HCT116 (cell line): ENCODE measurements around the gene SPTBN4.

Experiments
- CTCF ChIP-seq, 3 experiments: fragments of 200-600 bp in 1 of 3; sonication (generic) in 1 of 3; IDR thresholded peaks in 2 of 3; conservative IDR thresholded peaks in 1 of 3; 2 replicates each; pipeline ENCODE4 v1.5.1; 2012 to 2017; ENCODE audit warnings: low read depth in 2 of 3, low read length in 2 of 3, antibody characterized with exemption in 1 of 3, borderline replicate concordance in 1 of 3, control low read depth in 1 of 3, mild to moderate bottlenecking in 1 of 3, mixed read lengths in 1 of 3, mixed run types in 1 of 3, moderate library complexity in 1 of 3; ENCODE audit not compliant: insufficient read depth in 1 of 3
- EZH2 ChIP-seq: fragments of 200-600 bp; sonication (generic); IDR thresholded peaks from 2 replicates; pipeline ENCODE4 v1.6.1; 2017; ENCODE audit warnings: antibody characterized with exemption, mixed run types
- POLR2A ChIP-seq: IDR thresholded peaks from 2 replicates; pipeline ENCODE4 v1.7.0; 2011; ENCODE audit warnings: borderline replicate concordance; ENCODE audit not compliant: insufficient read depth, insufficient read length; ENCODE audit errors: extremely low read depth
- POLR2AphosphoS5 ChIP-seq: IDR thresholded peaks from 2 replicates; pipeline ENCODE4 v1.6.1; 2011; ENCODE audit warnings: mild to moderate bottlenecking, low read depth, low read length, moderate library complexity
- ZNF274 ChIP-seq: fragments of 200-500 bp; sonication (Bioruptor generic); IDR thresholded peaks from 2 replicates; pipeline ENCODE4 v1.6.1; 2014; ENCODE audit warnings: mild to moderate bottlenecking, low read depth, low read length, inconsistent platforms

GRCh38 chr19:40598121-40598917, 131.5 kb downstream of the SPTBN4 start:
- TF ChIP-seq POLR2A (peak; percentile 63), CTCF (IDR thresholded peaks at IDR 0.05 in 2 of 3, conservative IDR thresholded peaks at IDR 0.05 in 1 of 3; ENCODE audit: borderline replicate concordance in 1 of 3, insufficient read depth in 1 of 3, low read depth in 2 of 3, low read length in 2 of 3) (peak in 2 of 3 experiments; percentile 97; a peak in 4 of 6 replicates), ZNF274 (no peak), EZH2 (no peak), POLR2AphosphoS5 (peak; percentile 53)
